Adrenal gland (tissue), 12 donors: ENCODE data around the gene TERB1. TPM values are rescaled to one million over a fixed set of nuclear protein-coding genes. Genes with fewer than 3 reads are reported as not detected.

Experiments used
- DNase-seq, 7 donors: peaks; one replicate each; pipeline ENCODE4 v3.0.0-alpha.2; 2019 to 2020
- H3K27ac ChIP-seq, 5 donors: fragments of 200-600 bp; sonication (generic) in 4 of 5; 1 replicate in 3 of 5; 2 replicates in 2 of 5; pipeline versions ENCODE4 v1.5.1 to v1.8.0; 2016 to 2020; ENCODE audit warnings: mild to moderate bottlenecking in 1 of 5
- H3K27me3 ChIP-seq: fragments of 200-600 bp; 2 replicates; pipeline ENCODE4 v1.8.0; 2021
- H3K36me3 ChIP-seq, 2 donors: fragments of 200-600 bp; replicated peaks in 1 of 2; 1 replicate in 1 of 2; 2 replicates in 1 of 2; pipeline versions ENCODE4 v1.5.1 to v1.8.0; 2018 to 2022
- H3K4me1 ChIP-seq, 2 donors: fragments of 200-600 bp; replicated peaks in 1 of 2; 1 replicate in 1 of 2; 2 replicates in 1 of 2; pipeline versions ENCODE4 v1.5.1 to v1.8.0; 2018 to 2021
- H3K4me3 ChIP-seq, 4 donors: fragments of 200-600 bp; sonication (generic) in 3 of 4; one replicate each; pipeline ENCODE4 v1.5.1; 2016 to 2018
- H3K9me3 ChIP-seq, 3 donors: fragments of 200-600 bp; sonication (generic) in 1 of 3; replicated peaks in 1 of 3; 1 replicate in 2 of 3; 2 replicates in 1 of 3; pipeline versions ENCODE4 v1.5.1 to v1.8.0; 2016 to 2021
- CTCF ChIP-seq, 6 experiments: fragments of 450-650 bp in 4 of 6; fragments of 200-600 bp in 2 of 6; sonication (generic) in 1 of 6; IDR thresholded peaks; 1 replicate in 5 of 6; 2 replicates in 1 of 6; pipeline versions ENCODE4 v1.5.1 to v1.8.0; 2016 to 2021; ENCODE audit warnings: antibody characterized with exemption in 6 of 6, mild to moderate bottlenecking in 2 of 6, moderate library complexity in 1 of 6
- POLR2A ChIP-seq, 2 donors: fragments of 450-650 bp; IDR thresholded peaks; one replicate each; pipeline ENCODE4 v1.6.1; 2017; ENCODE audit warnings: antibody characterized with exemption in 2 of 2, mild to moderate bottlenecking in 2 of 2, moderate library complexity in 1 of 2
- WGBS, 4 donors: extraction: QIAGEN DNeasy Blood & Tissue Kit in 2 of 4; methylation state at CpG; one replicate each; pipeline versions ENCODE4 v1.1.5 to v1.1.7; 2013 to 2017; 5-methylcytosine and 5-hydroxymethylcytosine counted together
- intact Hi-C, 2 donors: fragments of 100-400 bp; cut with DNase I; formaldehyde crosslinking; loops; one replicate each; pipeline versions ENCODE4 v1.14.1 to v1.15.0; 2022 to 2023
- polyA plus RNA-seq, 3 donors: library from polyadenylated mRNA; stranded (reverse); fragments of 200-250 nt in 2 of 3; fragments of 350-450 nt in 1 of 3; fragmentation: Illumina TruSeq in 1 of 3; extraction: RNeasy Lipid Tissue Mini Kit (QIAGEN cat#74804) in 1 of 3; gene quantifications; one replicate each; pipeline ENCODE4 v1.2.3, GENCODE V29; 2013 to 2014
- total RNA-seq, 9 donors: library from RNA; depleted of rRNA in 4 of 9; stranded (reverse); fragments of >200 nt in 4 of 9; fragments of 120-200 nt in 1 of 9; fragmentation: NEBNext Ultra II Directional in 1 of 9; extraction: Animal tissue kit (Norgen Biotek cat#: 25700) in 1 of 9; gene quantifications; one replicate each; pipeline versions ENCODE4 v1.1.0 to v1.2.4, GENCODE V29; 2013 to 2023
- donor health status: healthy with polysubstance abuse.
- donor health status: Bipolar disorder and iron deficiency.
- donor health status: DM: yes; HTN: yes; CAD: no.
- donor health status: DM: no; HTN: no; CAD: no.
- donor health status: DM: no; HTN: no; CAD: no.
- donor health status: DM: yes; HTN: yes; CAD: no.

The TERB1 gene
- total and polyA plus RNA-seq, 12 donors, result 0.06 TPM; not detected in 11

GRCh38 chr16:66790130-66790733 lies 11.2 kb downstream of the TERB1 start:
- 61 to 69% (median 66%) methylated on average over 3 of the region's 3 CpGs for WGBS, 4 donors
- Histone ChIP-seq H3K36me3 (no peaks in the 10 kb centered on the region), H3K4me3 (no peak overlapping the region), H3K4me1 (no peaks in the 10 kb centered on the region), H3K27me3 (no peaks in the 10 kb centered on the region), H3K9me3 (peaks cover 0 to 7% (median 0%) of the 10 kb centered on the region in 3 donors), H3K27ac (no peak overlapping the region)
- TF ChIP-seq POLR2A (IDR thresholded peaks at IDR 0.05) (no peak), CTCF (IDR thresholded peaks at IDR 0.05) (no peak)
- DNase-seq, result no peak
- intact Hi-C loops, result no loop called here

GRCh38 chr16:66787427-66787826 lies 14.0 kb downstream of the TERB1 start:
- 71 to 96% (median 92%) methylated on average over 2 of the region's 2 CpGs for WGBS, 4 donors
- H3K4me3 ChIP-seq, result no peak overlapping the region
- DNase-seq, result no peak
- no peaks in the 10 kb centered on the region for H3K4me1 ChIP-seq
- no peak for TF ChIP-seq CTCF (IDR thresholded peaks at IDR 0.05)
- TF ChIP-seq POLR2A (IDR thresholded peaks at IDR 0.05), result no peak
- peaks cover 0 to 7% (median 0%) of the 10 kb centered on the region in 3 donors for H3K9me3 ChIP-seq
- no peaks in the 10 kb centered on the region for H3K36me3 ChIP-seq
- no peak overlapping the region for H3K27ac ChIP-seq
- no peaks in the 10 kb centered on the region for H3K27me3 ChIP-seq
- intact Hi-C loops, result no loop called here

- Histone ChIP-seq H3K27me3 (no peaks in the 10 kb centered on the region), H3K27ac (no peak overlapping the region), H3K4me1 (no peaks in the 10 kb centered on the region), H3K36me3 (no peaks in the 10 kb centered on the region), H3K9me3 (peaks cover 0 to 7% (median 0%) of the 10 kb centered on the region in 3 donors), H3K4me3 (no peak overlapping the region)
- intact Hi-C loops, result no loop called here
- DNase-seq, result no peak
- 89 to 96% (median 94%) methylated on average over 3 of the region's 3 CpGs for WGBS, 4 donors
- TF ChIP-seq CTCF (IDR thresholded peaks at IDR 0.05), result no peak
- no peak for TF ChIP-seq POLR2A (IDR thresholded peaks at IDR 0.05)
Observed at GRCh38 chr16:66786551-66786950, 14.8 kb downstream of the TERB1 start.

- H3K27me3 ChIP-seq, result no peaks in the 10 kb centered on the region
- no peak overlapping the region for H3K4me3 ChIP-seq
- intact Hi-C loops, result no loop called here
- no peaks in the 10 kb centered on the region for H3K9me3 ChIP-seq
- no peaks in the 10 kb centered on the region for H3K36me3 ChIP-seq
- no peak for DNase-seq
- TF ChIP-seq CTCF (IDR thresholded peaks at IDR 0.05), result no peak
- H3K27ac ChIP-seq, result no peak overlapping the region
- no peaks in the 10 kb centered on the region for H3K4me1 ChIP-seq
Observed at GRCh38 chr16:66776457-66776856, 24.9 kb downstream of the TERB1 start.
